Measurements from ENCODE around the gene TPPP3.
"Not testable (repeated sequence)": the region's sequence is repeated elsewhere in the genome, so short reads cannot be mapped to it uniquely, and the experiment has no call there.

Gene TPPP3

GRCh38 chr16:67415872-67416793, 22.8 kb upstream of the TPPP3 start, which contains the start of gene ZDHHC1:
Gene ZDHHC1, minus strand, starts transcription at chr16:67416477. Its CDS starts 8,702 bp downstream, at chr16:67407775.
- ChIA-PET CTCF (interaction anchor here (0.7 to 3.4 kb wide), 18 partner anchors 11 to 178 kb away, joined by 3 to 44 read pairs (median 3); partner anchors contain the start of gene ATP6V0D1), POLR2A (no interaction called here)
- peak; percentile 76 for TF ChIP-seq CTCF (IDR thresholded peaks at IDR 0.05; ENCODE audit: control extremely low read depth, extremely low read depth, low read depth, missing control alignments)
- DNase-seq (ENCODE audit: extremely low spot score) = peak; percentile 87

- POLR2A ChIA-PET; DNase-seq (ENCODE audit: extremely low spot score): not testable (repeated sequence)
- CTCF ChIA-PET = interaction anchor here (1.0 to 6.0 kb wide), 3 partner anchors 13 to 155 kb away, joined by 4 to 33 read pairs (median 8); no protein-coding TSS in a partner anchor
Observed at GRCh38 chr16:67415421-67415820, 22.1 kb upstream of the TPPP3 start.

GRCh38 chr16:67413978-67414911, 20.9 kb upstream of the TPPP3 start:
- ChIA-PET POLR2A (no interaction called here), CTCF (interaction anchor here (0.9 to 6.0 kb wide), 6 partner anchors 11 to 154 kb away, joined by 3 to 33 read pairs (median 4); no protein-coding TSS in a partner anchor)
- no peak for DNase-seq (ENCODE audit: extremely low spot score)
- no peak for TF ChIP-seq CTCF (IDR thresholded peaks at IDR 0.05; ENCODE audit: control extremely low read depth, extremely low read depth, low read depth, missing control alignments)

- ChIA-PET POLR2A (no interaction called here), CTCF (interaction anchor here (1.4 to 6.0 kb wide), 5 partner anchors 8 to 152 kb away, joined by 3 to 33 read pairs (median 6); no protein-coding TSS in a partner anchor)
- no peak for DNase-seq (ENCODE audit: extremely low spot score)
- no peak for TF ChIP-seq CTCF (IDR thresholded peaks at IDR 0.05; ENCODE audit: control extremely low read depth, extremely low read depth, low read depth, missing control alignments)
Observed at GRCh38 chr16:67412294-67412693, 19.0 kb upstream of the TPPP3 start.

GRCh38 chr16:67411339-67411738, 18.0 kb upstream of the TPPP3 start:
- TF ChIP-seq CTCF (IDR thresholded peaks at IDR 0.05; ENCODE audit: control extremely low read depth, extremely low read depth, low read depth, missing control alignments) = no peak
- ChIA-PET CTCF (interaction anchor here (1.4 to 6.0 kb wide), 4 partner anchors 9 to 150 kb away, joined by 3 to 33 read pairs (median 8); no protein-coding TSS in a partner anchor), POLR2A (no interaction called here)
- no peak for DNase-seq (ENCODE audit: extremely low spot score)

GRCh38 chr16:67409631-67410030, 16.3 kb upstream of the TPPP3 start:
- no peak for TF ChIP-seq CTCF (IDR thresholded peaks at IDR 0.05; ENCODE audit: control extremely low read depth, extremely low read depth, low read depth, missing control alignments)
- ChIA-PET CTCF (interaction anchor here (1.7 to 6.0 kb wide), 3 partner anchors 10 to 149 kb away, joined by 5 to 33 read pairs (median 11); no protein-coding TSS in a partner anchor), POLR2A (no interaction called here)
- DNase-seq (ENCODE audit: extremely low spot score) = no peak
